Stimulated activated CD8-positive, alpha-beta memory T cell treated with anti-CD3 and anti-CD28 coated beads, Interleukin-4, amount 100 ng/mL, for 1 hour (primary cell): ENCODE measurements around the gene UPK1A.
"Not testable (repeated sequence)": the region's sequence is repeated elsewhere in the genome, so short reads cannot be mapped to it uniquely, and the experiment has no call there.

Experiments
- DNase-seq, 2 donors: peaks; one replicate each; pipeline ENCODE4 v3.0.0-alpha.2; 2020; ENCODE audit warnings: low read depth in 2 of 2, low spot score in 1 of 2

Gene UPK1A

GRCh38 chr19:35716801-35717664 is 50.7 kb downstream of the UPK1A start:
- DNase-seq = peak; percentile 80 to 94

GRCh38 chr19:35717665-35718344 is 51.5 kb downstream of the UPK1A start, which contains the start of gene KMT2B:
Gene KMT2B (plus strand): TSS chr19:35718003. CDS start chr19:35718019, 16 bp downstream.
- peak in 1 of 2 donors; percentile 38 for DNase-seq

DNA sequence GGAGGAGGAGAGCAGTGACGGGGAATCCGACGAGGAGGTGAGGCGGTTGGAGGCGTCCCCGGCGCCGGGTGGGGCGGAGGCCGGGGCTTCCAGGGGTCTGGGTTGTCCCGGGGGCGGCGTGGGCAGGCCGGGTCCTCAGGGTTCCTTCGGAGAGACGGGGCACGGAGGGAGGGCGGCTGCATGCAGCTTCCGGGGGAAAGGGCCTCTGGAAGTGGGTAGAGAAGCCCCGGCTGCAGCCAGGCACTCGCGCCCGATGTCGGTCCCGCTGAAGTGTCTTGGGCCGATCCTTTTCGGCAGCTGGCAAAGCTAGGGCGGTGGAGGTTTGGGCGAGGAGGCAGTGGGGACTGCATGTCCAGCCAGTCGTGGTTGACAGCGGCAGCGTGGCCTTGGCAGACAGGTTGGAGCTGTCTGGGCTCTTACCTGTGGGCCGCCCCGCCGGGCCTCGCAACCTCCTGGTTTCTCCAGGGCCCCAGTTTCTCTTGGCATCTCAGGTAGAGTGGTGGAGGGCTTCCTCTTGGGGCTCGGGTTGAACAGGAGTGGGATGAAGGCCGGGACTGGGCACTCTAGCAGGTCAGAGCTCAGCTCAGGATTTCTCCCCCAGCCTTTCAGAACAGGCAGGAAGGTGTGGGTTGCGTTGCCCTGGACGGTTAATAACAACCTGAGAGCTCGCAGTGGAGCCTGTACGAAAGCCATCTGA is 52.2 kb downstream of the UPK1A start:
- DNase-seq = no peak

- DNase-seq = no peak
These were observed 53.3 kb downstream of the UPK1A start for GRCh38 chr19:35719402-35720162.

DNA sequence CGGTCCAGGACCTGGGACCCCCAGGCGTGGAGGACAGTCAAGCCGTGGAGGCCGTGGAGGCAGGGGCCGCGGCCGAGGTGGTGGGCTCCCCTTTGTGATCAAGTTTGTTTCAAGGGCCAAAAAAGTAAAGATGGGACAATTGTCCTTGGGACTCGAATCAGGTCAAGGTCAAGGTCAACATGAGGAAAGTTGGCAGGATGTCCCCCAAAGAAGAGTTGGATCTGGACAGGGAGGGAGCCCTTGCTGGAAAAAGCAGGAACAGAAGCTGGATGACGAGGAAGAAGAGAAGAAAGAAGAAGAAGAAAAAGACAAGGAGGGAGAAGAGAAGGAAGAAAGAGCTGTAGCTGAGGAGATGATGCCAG is 53.8 kb downstream of the UPK1A start:
- no peak for DNase-seq

- DNase-seq = no peak
These were observed 54.3 kb downstream of the UPK1A start for GRCh38 chr19:35720648-35721047.

DNA sequence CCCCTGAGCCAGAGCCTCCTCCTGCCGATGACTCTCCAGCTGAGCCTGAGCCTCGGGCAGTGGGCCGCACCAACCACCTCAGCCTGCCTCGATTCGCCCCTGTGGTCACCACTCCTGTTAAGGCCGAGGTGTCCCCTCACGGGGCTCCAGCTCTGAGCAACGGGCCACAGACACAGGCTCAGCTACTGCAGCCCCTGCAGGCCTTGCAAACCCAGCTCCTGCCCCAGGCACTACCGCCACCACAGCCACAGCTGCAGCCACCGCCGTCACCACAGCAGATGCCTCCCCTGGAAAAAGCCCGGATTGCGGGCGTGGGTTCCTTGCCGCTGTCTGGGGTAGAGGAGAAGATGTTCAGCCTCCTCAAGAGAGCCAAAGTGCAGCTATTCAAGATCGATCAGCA is 55.1 kb downstream of the UPK1A start:
- no peak for DNase-seq

DNA sequence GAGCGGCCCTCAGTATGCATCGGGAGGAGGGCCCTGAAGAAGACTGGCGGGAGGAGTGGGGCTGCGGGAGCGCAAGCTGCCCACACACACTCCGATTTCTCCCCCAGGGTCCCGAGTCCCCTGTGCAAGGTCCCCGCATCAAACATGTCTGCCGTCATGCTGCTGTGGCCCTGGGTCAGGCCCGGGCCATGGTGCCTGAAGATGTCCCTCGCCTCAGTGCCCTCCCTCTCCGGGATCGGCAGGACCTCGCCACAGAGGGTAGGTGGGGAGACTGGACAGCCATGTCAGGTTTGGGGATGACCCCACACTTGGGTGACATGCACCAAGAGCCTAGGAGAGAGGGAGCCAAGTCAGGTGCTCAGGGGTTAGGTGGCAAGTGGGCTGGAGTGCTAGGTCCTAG is 56.1 kb downstream of the UPK1A start:
- no peak for DNase-seq

GRCh38 chr19:35722897-35723296 is 56.6 kb downstream of the UPK1A start:
- no peak for DNase-seq

DNA sequence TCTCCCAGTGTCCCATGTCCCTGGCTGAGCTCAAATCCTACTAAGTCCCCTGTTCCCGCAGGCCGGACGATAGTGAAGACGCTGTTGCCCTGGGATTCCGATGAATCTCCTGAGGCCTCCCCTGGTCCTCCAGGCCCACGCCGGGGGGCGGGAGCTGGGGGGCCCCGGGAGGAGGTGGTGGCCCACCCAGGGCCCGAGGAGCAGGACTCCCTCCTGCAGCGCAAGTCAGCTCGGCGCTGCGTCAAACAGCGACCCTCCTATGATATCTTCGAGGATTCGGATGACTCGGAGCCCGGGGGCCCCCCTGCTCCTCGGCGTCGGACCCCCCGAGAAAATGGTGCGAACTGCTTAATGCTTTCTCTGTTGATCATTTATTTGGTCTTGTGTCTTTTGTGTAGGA is 57.4 kb downstream of the UPK1A start:
- DNase-seq = no peak

DNA sequence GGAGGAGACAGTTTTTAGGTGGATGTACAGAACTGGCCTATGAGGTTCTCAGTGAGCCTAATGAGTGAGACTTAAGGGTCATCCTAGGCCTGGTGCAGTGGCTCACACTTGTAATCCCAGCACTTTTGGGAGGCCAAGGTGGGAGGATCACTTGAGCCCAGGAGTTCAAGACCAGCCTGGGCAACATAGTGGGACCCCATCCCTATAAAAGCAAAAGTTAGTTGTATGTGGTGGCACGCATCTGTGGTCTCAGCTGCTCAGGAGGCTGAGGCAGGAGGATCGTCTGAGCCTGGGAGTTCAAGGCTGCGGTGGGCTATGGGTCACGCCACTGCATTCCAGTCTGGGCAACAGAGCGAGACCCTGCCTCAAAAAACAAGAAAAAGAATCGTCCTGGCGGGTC is 57.8 kb downstream of the UPK1A start:
- not testable (repeated sequence) for DNase-seq

GRCh38 chr19:35724560-35724959 is 58.2 kb downstream of the UPK1A start:
- no peak for DNase-seq

GRCh38 chr19:35725216-35725861 is 59.0 kb downstream of the UPK1A start:
- no peak for DNase-seq

GRCh38 chr19:35727053-35727955 is 61.0 kb downstream of the UPK1A start:
- DNase-seq = no peak
